Thyroid gland (tissue), 4 donors: Measurements from ENCODE around the gene PDSS1.

Experiments used
- CTCF ChIP-seq, 6 experiments: fragments of 200-600 bp in 3 of 6; fragments of 450-650 bp in 3 of 6; sonication (generic) in 3 of 6; IDR thresholded peaks; one replicate each; pipeline ENCODE4 v1.5.1; 2016 to 2019; ENCODE audit warnings: antibody characterized with exemption in 6 of 6, mild to moderate bottlenecking in 2 of 6, inconsistent platforms in 1 of 6, moderate library complexity in 1 of 6
- POLR2A ChIP-seq, 2 donors: fragments of 450-650 bp; IDR thresholded peaks; one replicate each; pipeline ENCODE4 v1.6.1; 2017; ENCODE audit warnings: antibody characterized with exemption in 2 of 2, mild to moderate bottlenecking in 2 of 2, moderate library complexity in 1 of 2

DNA sequence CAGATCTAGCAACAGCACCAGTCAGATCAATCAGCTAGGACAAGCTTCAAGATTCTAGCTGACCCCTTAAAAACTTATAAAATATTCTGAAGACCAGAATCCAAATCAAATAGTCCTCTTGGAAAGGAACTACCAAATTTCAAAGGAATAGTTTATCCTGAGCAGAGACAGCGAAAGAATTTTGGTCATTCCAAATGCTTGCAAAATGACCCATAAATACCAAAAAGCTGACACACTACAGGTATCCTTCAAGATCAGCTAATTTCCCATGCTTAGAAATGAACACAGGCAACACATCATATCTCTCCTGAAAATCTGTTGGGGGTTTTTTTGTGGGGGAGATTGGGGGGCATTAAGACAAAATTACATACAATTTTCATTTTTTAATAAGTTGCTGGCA, 78.8 kb downstream of the PDSS1 start:
- TF ChIP-seq CTCF (IDR thresholded peaks at IDR 0.05) = no peak
- TF ChIP-seq POLR2A (IDR thresholded peaks at IDR 0.05) = no peak
